A549 (cell line): ENCODE measurements around the gene NDUFAF5.

ENCODE experiments used
- CBX8 ChIP-seq: fragments of 200-600 bp; sonication (generic); IDR thresholded peaks from 2 replicates; pipeline ENCODE4 v1.6.1; 2016
- EP300 ChIP-seq, 2 experiments: fragments of >200 bp; sonication (Bioruptor Twin); formaldehyde crosslinking; IDR thresholded peaks; 2 replicates in 1 of 2; 3 replicates in 1 of 2; pipeline ENCODE4 v1.6.1; 2016 to 2017
- MAFK ChIP-seq: fragments of 450-650 bp; IDR thresholded peaks from 2 replicates; pipeline ENCODE4 v1.6.1; 2014; ENCODE audit not compliant: partially characterized antibody
- MYC ChIP-seq: IDR thresholded peaks from 2 replicates; pipeline ENCODE4 v1.6.1; 2012; ENCODE audit warnings: mild to moderate bottlenecking, inconsistent platforms, low read length, improper control_type of control experiment, borderline replicate concordance
- NR3C1 ChIP-seq: fragments of >200 bp; sonication (Bioruptor Twin); formaldehyde crosslinking; IDR thresholded peaks from 3 replicates; pipeline ENCODE4 v1.6.1; 2017
- POLR2A ChIP-seq: IDR thresholded peaks from 2 replicates; pipeline ENCODE4 v1.6.1; 2012; ENCODE audit warnings: mild to moderate bottlenecking, low read length
- ZFP36 ChIP-seq: fragments of 450-650 bp; IDR thresholded peaks from 2 replicates; pipeline ENCODE4 v1.6.1; 2014; ENCODE audit warnings: borderline replicate concordance; ENCODE audit not compliant: partially characterized antibody
- TF ChIP-seq, protein P1 (sequence below): fragments of >200 bp; sonication (Bioruptor Twin); formaldehyde crosslinking; IDR thresholded peaks from 3 replicates; pipeline ENCODE4 v1.5.1; 2016
- TF ChIP-seq, protein P2 (sequence below): fragments of >200 bp; sonication (Bioruptor Twin); formaldehyde crosslinking; IDR thresholded peaks from 3 replicates; pipeline ENCODE4 v1.6.1; 2016
- TF ChIP-seq, protein P3 (sequence below): IDR thresholded peaks from 2 replicates; pipeline ENCODE4 v1.6.1; 2012; ENCODE audit warnings: low read depth, borderline replicate concordance

DNA sequence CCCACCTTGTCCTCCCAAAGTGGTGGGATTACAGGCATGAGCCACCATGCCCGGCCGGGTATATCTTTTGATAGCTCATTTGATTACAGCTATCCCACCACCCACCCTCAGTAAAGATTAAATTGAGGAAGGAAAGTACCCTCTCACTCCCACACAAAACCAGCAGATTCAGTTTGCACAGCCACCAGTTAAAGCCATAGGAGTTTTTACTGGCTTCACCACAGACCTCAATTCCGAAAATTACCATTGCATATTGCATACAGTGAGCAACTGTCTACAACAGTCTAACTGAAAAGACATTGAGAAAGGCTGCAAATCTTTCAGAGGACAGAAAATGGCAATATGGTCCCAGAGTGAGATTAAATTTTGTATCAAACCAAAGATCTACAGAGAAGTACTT is 35.0 kb upstream of the NDUFAF5 start:
- TF ChIP-seq NR3C1, result no peak
- TF ChIP-seq, protein P1, sequence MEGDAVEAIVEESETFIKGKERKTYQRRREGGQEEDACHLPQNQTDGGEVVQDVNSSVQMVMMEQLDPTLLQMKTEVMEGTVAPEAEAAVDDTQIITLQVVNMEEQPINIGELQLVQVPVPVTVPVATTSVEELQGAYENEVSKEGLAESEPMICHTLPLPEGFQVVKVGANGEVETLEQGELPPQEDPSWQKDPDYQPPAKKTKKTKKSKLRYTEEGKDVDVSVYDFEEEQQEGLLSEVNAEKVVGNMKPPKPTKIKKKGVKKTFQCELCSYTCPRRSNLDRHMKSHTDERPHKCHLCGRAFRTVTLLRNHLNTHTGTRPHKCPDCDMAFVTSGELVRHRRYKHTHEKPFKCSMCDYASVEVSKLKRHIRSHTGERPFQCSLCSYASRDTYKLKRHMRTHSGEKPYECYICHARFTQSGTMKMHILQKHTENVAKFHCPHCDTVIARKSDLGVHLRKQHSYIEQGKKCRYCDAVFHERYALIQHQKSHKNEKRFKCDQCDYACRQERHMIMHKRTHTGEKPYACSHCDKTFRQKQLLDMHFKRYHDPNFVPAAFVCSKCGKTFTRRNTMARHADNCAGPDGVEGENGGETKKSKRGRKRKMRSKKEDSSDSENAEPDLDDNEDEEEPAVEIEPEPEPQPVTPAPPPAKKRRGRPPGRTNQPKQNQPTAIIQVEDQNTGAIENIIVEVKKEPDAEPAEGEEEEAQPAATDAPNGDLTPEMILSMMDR, result no peak
- TF ChIP-seq, protein P2, sequence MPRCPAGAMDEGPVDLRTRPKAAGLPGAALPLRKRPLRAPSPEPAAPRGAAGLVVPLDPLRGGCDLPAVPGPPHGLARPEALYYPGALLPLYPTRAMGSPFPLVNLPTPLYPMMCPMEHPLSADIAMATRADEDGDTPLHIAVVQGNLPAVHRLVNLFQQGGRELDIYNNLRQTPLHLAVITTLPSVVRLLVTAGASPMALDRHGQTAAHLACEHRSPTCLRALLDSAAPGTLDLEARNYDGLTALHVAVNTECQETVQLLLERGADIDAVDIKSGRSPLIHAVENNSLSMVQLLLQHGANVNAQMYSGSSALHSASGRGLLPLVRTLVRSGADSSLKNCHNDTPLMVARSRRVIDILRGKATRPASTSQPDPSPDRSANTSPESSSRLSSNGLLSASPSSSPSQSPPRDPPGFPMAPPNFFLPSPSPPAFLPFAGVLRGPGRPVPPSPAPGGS, result no peak
- no peak for TF ChIP-seq EP300 (IDR thresholded peaks at IDR 0.05)
- no peak for TF ChIP-seq POLR2A
- TF ChIP-seq MYC, result no peak
- no peak for TF ChIP-seq ZFP36
- TF ChIP-seq CBX8, result no peak
- no peak for TF ChIP-seq MAFK
- TF ChIP-seq, protein P3, sequence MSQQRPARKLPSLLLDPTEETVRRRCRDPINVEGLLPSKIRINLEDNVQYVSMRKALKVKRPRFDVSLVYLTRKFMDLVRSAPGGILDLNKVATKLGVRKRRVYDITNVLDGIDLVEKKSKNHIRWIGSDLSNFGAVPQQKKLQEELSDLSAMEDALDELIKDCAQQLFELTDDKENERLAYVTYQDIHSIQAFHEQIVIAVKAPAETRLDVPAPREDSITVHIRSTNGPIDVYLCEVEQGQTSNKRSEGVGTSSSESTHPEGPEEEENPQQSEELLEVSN, result no peak
